Calu3 (cell line): ENCODE data around the gene CDCA5. TPM values are rescaled to one million over a fixed set of nuclear protein-coding genes. Genes with fewer than 3 reads are reported as not detected.

Experiments used
- Bru-seq: library from RNA; stranded (reverse); fragments of 400-500 nt; gene quantifications from one replicate; lab custom pipeline; 2021; lab: Mats Ljungman, UMichigan
- BruChase-seq, 2 experiments: library from RNA; stranded (reverse); fragments of 400-500 nt; gene quantifications; one replicate each; lab custom pipeline; 2021; lab: Mats Ljungman, UMichigan
- BruUV-seq: library from RNA; stranded (reverse); fragments of 400-500 nt; replicated peaks from 2 replicates; lab custom pipeline; 2021; lab: Mats Ljungman, UMichigan
- CTCF ChIA-PET: fragments of 300-600 bp; sonication (Branson Sonifier 250); formaldehyde crosslinking; loops from one replicate; lab custom pipeline; 2022; ENCODE audit warnings: antibody characterized with exemption; lab: Charles Lee
- DNase-seq: peaks from one replicate; pipeline ENCODE4 v3.0.0; 2022
- H3K27ac Mint-ChIP-seq: one replicate; pipeline ENCODE4 v1.8.0; 2022; ENCODE audit warnings: mixed read lengths; ENCODE audit not compliant: unreplicated experiment
- H3K27me3 Mint-ChIP-seq: one replicate; pipeline ENCODE4 v1.8.0; 2022; ENCODE audit warnings: mixed read lengths; ENCODE audit not compliant: unreplicated experiment
- H3K36me3 Mint-ChIP-seq: one replicate; pipeline ENCODE4 v1.8.0; 2022; ENCODE audit warnings: mild to moderate bottlenecking, moderate library complexity, mixed read lengths; ENCODE audit not compliant: insufficient read depth, unreplicated experiment
- H3K4me1 Mint-ChIP-seq: one replicate; pipeline ENCODE4 v1.8.0; 2022; ENCODE audit warnings: mild to moderate bottlenecking, low read depth, mixed read lengths; ENCODE audit not compliant: unreplicated experiment
- H3K4me3 Mint-ChIP-seq: one replicate; pipeline ENCODE4 v1.8.0; 2022; ENCODE audit warnings: mild to moderate bottlenecking, low read depth, moderate library complexity, mixed read lengths; ENCODE audit not compliant: unreplicated experiment
- H3K9me3 Mint-ChIP-seq: one replicate; pipeline ENCODE4 v1.8.0; 2022; ENCODE audit warnings: low read depth, mixed read lengths; ENCODE audit not compliant: unreplicated experiment
- CTCF ChIP-seq: fragments of 200-600 bp; IDR thresholded peaks from one replicate; pipeline ENCODE4 v1.8.0; 2022; ENCODE audit warnings: antibody characterized with exemption; ENCODE audit not compliant: unreplicated experiment
- intact Hi-C: fragments of 100-400 bp; cut with micrococcal nuclease; formaldehyde crosslinking; loops from one replicate; pipeline ENCODE4 v1.10.0; 2022; ENCODE audit not compliant: unreplicated experiment
- long read RNA-seq: library from polyadenylated mRNA; stranded (forward); transcript quantifications from one replicate; pipeline ENCODE4 v2.0.0, GENCODE V29; 2022
- total RNA-seq: library from RNA; stranded (reverse); gene quantifications from 2 replicates; pipeline ENCODE4 v1.2.3, GENCODE V29; 2022

Gene CDCA5
- total RNA-seq (53.4 and 55.4 TPM in 2 replicates), Bru-seq, nascent RNA (percentile 85 among the genes with signal in this experiment), BruChase-seq, experiment 1, labeled RNA remaining after a 6-hour chase (percentile 84 among the genes with signal in this experiment), BruChase-seq, experiment 2, labeled RNA remaining after a 2-hour chase (percentile 96 among the genes with signal in this experiment)
- long read RNA-seq, transcript CDCA5-204 (5 exons, 1,004 nt) = minor isoform, 8 of 96 reads
- long read RNA-seq, transcript CDCA5-201 (6 exons, 2,587 nt) = major isoform, 77 of 96 reads
- long read RNA-seq, partial matches to known transcripts = 3 of 96 reads
- long read RNA-seq, other reads (novel, unspliced or antisense) = 7 of 96 reads

- CTCF ChIA-PET = no interaction called here
- BruUV-seq = no TSS peak
- H3K36me3 Mint-ChIP-seq = peaks cover 64% of the 10 kb centered on the region
Measured at GRCh38 chr11:65083834-65084597, at the start of gene CDCA5, which contains the start of gene ZFPL1. TSS of gene CDCA5 (minus strand) at chr11:65084040. CDS start at chr11:65083978, 62 bp downstream. TSS of gene ZFPL1 (plus strand) at chr11:65084222. CDS start at chr11:65084699, 477 bp downstream.

GRCh38 chr11:65132988-65133700 is 49.3 kb upstream of the CDCA5 start:
- no TSS peak for BruUV-seq
- TF ChIP-seq CTCF = no peak
- peak overlapping the region; percentile 100 for H3K27ac Mint-ChIP-seq
- CTCF ChIA-PET = interaction anchor here (3.4 kb wide), 1 partner anchor 49 kb away, joined by 27 read pairs; the partner anchor contains the start of gene CAPN1
- H3K9me3 Mint-ChIP-seq = no peaks in the 10 kb centered on the region
- H3K27me3 Mint-ChIP-seq = no peaks in the 10 kb centered on the region
- H3K36me3 Mint-ChIP-seq = peaks cover 73% of the 10 kb centered on the region
- intact Hi-C loops = no loop called here
- H3K4me1 Mint-ChIP-seq = peaks cover 28% of the 10 kb centered on the region
- peak overlapping the region; percentile 99 for H3K4me3 Mint-ChIP-seq
- peak; percentile 85 for DNase-seq

More at GRCh38 chr11:65083834-65084597, at the start of gene CDCA5, which contains the start of gene ZFPL1:
- peak; percentile 97 for DNase-seq
- Mint-ChIP-seq H3K9me3 (no peaks in the 10 kb centered on the region), H3K4me3 (peak within 1 kb of the TSS; percentile 100), H3K4me1 (peaks cover 32% of the 10 kb centered on the region), H3K27me3 (no peaks in the 10 kb centered on the region), H3K27ac (peak within 1 kb of the TSS; percentile 97)
- intact Hi-C loops = no loop called here
- no peak for TF ChIP-seq CTCF

- no peaks in the 10 kb centered on the region for H3K27me3 Mint-ChIP-seq
- H3K36me3 Mint-ChIP-seq = peaks cover 80% of the 10 kb centered on the region
- DNase-seq = no peak
- peak overlapping the region; percentile 99 for H3K4me3 Mint-ChIP-seq
- CTCF ChIA-PET = interaction anchor here (3.4 kb wide), 1 partner anchor 49 kb away, joined by 27 read pairs; the partner anchor contains the start of gene CAPN1
- H3K4me1 Mint-ChIP-seq = peaks cover 28% of the 10 kb centered on the region
- no peak overlapping the region for H3K27ac Mint-ChIP-seq
- no peak for TF ChIP-seq CTCF
- no peaks in the 10 kb centered on the region for H3K9me3 Mint-ChIP-seq
- no TSS peak for BruUV-seq
- intact Hi-C loops = no loop called here
Measured at GRCh38 chr11:65132238-65132987, 48.6 kb upstream of the CDCA5 start.
